ENCODE results near the gene TCF23. TPM values are rescaled to one million over a fixed set of nuclear protein-coding genes. Genes with fewer than 3 reads are reported as not detected.

The TCF23 gene
- total and polyA plus RNA-seq, 4 donors = 0.01 to 0.18 (median 0.04) TPM; not detected in 1

DNA sequence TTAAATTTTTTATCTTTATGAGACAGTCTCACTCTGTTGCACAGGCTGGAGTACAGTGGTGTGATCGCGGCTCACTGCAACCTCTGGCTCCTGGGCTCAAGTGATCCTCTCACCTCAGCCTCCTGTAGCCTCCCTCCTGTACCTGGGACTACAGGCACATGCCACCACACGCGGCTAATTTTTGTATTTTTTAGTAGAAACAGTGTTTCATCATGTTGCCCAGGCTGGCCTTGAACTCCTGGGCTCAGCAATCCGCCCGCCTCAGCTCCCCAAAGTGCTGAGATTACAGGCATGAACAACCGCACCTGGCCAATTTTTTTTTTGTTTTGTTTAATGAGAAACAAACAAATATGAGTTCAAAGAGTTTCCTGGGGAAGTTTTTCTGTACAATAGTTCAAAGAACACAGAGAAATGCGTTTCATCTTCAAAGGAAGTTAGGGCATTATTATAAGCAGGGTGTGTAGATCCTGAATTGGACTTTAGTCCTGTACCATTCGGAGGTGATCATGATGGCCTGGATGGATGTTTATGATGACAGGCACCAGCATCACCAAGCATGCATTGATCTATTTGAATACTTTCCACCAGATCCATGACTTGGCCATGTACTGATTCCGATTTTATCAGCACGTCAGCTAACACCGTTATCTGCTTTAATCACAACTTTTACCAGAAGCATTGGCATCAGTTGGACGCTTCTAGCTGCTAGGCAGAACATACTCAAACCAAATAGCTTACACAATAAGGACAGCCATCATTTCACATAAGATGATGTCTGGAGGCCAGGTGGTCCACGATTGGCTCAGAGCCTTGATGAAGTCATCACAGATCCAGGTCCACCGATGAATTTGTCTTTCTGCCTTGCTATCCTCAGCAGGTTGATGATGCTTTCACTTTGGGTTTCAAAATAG is 28.9 kb downstream of the TCF23 start:
- H3K27ac ChIP-seq (ENCODE audit: low read depth in 1 of 2, low read length in 1 of 2) = no peak overlapping the region
- no peak for ATAC-seq (ENCODE audit: insufficient read depth, low FRiP score)
- no peak for TF ChIP-seq CTCF (IDR thresholded peaks at IDR 0.05; ENCODE audit: control extremely low read depth, extremely low read depth)
- peaks cover 0 to 19% (median 4%) of the 10 kb centered on the region in 3 donors for H3K27me3 ChIP-seq (ENCODE audit: control insufficient read depth in 3 of 3, insufficient read depth in 3 of 3, low read length in 2 of 3)
- H3K9me3 ChIP-seq (ENCODE audit: control insufficient read depth in 4 of 4, insufficient read depth in 3 of 4, low read length in 3 of 4) = no peaks in the 10 kb centered on the region
- WGBS, 2 donors = 76 to 83% methylated on average over 15 of the region's 15 CpGs
- no peak overlapping the region for H3K9ac ChIP-seq (ENCODE audit: insufficient read depth in 1 of 2, low read length in 2 of 2)
- no peaks in the 10 kb centered on the region for H3K4me1 ChIP-seq (ENCODE audit: control insufficient read depth in 5 of 5, insufficient read depth in 5 of 5, low read length in 5 of 5)
- H3K36me3 ChIP-seq (ENCODE audit: control insufficient read depth in 4 of 4, insufficient read depth in 4 of 4, low read length in 4 of 4) = no peaks in the 10 kb centered on the region
- H3K4me3 ChIP-seq = no peak overlapping the region
- no peak for DNase-seq

DNA sequence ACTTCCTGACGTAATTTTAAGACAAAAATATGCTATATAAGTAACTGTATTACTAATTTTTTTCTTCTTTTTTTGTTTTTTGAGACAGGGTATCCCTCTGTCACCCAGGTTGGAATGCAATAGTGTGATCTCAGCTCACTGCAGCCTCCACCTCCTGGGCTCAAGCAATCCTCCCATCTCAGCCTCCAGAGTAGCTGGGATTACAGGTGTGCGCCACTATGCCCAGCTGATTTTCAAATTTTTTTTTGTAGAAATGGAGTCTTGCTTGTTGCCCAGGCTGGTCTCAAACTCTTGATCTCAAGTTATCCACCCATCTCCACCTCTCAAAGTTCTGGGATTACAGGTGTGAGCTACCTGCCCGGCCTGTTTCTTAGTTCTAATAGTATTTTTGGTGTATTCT is 29.7 kb downstream of the TCF23 start:
- Histone ChIP-seq H3K9ac (ENCODE audit: insufficient read depth in 1 of 2, low read length in 2 of 2) (no peak overlapping the region), H3K27ac (ENCODE audit: low read depth in 1 of 2, low read length in 1 of 2) (no peak overlapping the region), H3K4me3 (no peak overlapping the region), H3K36me3 (ENCODE audit: control insufficient read depth in 4 of 4, insufficient read depth in 4 of 4, low read length in 4 of 4) (no peaks in the 10 kb centered on the region), H3K27me3 (ENCODE audit: control insufficient read depth in 3 of 3, insufficient read depth in 3 of 3, low read length in 2 of 3) (peaks cover 0 to 15% (median 4%) of the 10 kb centered on the region in 3 donors), H3K4me1 (ENCODE audit: control insufficient read depth in 5 of 5, insufficient read depth in 5 of 5, low read length in 5 of 5) (no peaks in the 10 kb centered on the region), H3K9me3 (ENCODE audit: control insufficient read depth in 4 of 4, insufficient read depth in 3 of 4, low read length in 3 of 4) (no peaks in the 10 kb centered on the region)
- ATAC-seq (ENCODE audit: insufficient read depth, low FRiP score) (no peak), DNase-seq (no peak)
- no peak for TF ChIP-seq CTCF (IDR thresholded peaks at IDR 0.05; ENCODE audit: control extremely low read depth, extremely low read depth)
- WGBS, 2 donors = 89 to 95% methylated on average over 3 of the region's 3 CpGs

DNA sequence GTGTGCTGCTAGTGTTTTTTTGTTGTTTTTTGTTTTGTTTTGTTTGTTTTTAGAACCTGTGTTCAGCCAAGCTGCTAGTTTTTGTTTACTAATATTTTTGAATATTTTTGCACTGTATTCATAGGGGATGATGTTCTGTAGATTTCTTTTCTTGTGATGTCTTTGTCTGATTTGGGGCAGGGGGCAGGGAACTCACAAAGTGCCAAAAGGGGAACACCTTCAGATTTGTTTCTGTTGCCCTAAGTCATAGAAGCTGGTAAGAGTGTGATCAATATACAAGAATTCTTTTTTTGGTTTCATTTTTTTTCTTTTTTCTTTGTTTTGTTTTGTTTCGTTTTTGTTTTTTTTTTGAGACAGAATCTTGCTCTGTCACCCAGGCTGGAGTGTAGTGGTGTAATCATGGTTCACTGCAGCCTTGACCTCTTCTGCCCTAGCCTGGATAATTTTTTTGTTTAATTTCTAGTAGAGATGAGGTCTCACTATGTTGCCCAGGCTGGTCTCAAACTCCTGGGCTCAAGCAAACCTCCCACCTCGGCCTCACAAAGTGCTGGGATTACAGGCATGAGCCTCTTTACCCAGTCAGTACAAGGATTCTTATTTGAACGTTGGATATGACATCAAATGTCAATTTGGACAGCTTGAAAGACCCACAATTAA is 30.7 kb downstream of the TCF23 start:
- no peak overlapping the region for H3K27ac ChIP-seq (ENCODE audit: low read depth in 1 of 2, low read length in 1 of 2)
- peaks cover 0 to 3% (median 0%) of the 10 kb centered on the region in 5 donors for H3K4me1 ChIP-seq (ENCODE audit: control insufficient read depth in 5 of 5, insufficient read depth in 5 of 5, low read length in 5 of 5)
- DNase-seq (no peak), ATAC-seq (ENCODE audit: insufficient read depth, low FRiP score) (no peak)
- no peak overlapping the region for H3K9ac ChIP-seq (ENCODE audit: insufficient read depth in 1 of 2, low read length in 2 of 2)
- TF ChIP-seq CTCF (IDR thresholded peaks at IDR 0.05; ENCODE audit: control extremely low read depth, extremely low read depth) = no peak
- 61 to 71% methylated on average over 3 of the region's 3 CpGs for WGBS, 2 donors
- H3K9me3 ChIP-seq (ENCODE audit: control insufficient read depth in 4 of 4, insufficient read depth in 3 of 4, low read length in 3 of 4) = no peaks in the 10 kb centered on the region
- H3K27me3 ChIP-seq (ENCODE audit: control insufficient read depth in 3 of 3, insufficient read depth in 3 of 3, low read length in 2 of 3) = peaks cover 0 to 7% (median 4%) of the 10 kb centered on the region in 3 donors
- no peaks in the 10 kb centered on the region for H3K36me3 ChIP-seq (ENCODE audit: control insufficient read depth in 4 of 4, insufficient read depth in 4 of 4, low read length in 4 of 4)
- H3K4me3 ChIP-seq = no peak overlapping the region
